ENCODE data around the gene CAPN2.
A peak's percentile ranks its signal among the peaks of the same experiment; 100 is the strongest.
"Not testable (repeated sequence)": the region's sequence is repeated elsewhere in the genome, so short reads cannot be mapped to it uniquely, and the experiment has no call there.

The CAPN2 gene

DNA sequence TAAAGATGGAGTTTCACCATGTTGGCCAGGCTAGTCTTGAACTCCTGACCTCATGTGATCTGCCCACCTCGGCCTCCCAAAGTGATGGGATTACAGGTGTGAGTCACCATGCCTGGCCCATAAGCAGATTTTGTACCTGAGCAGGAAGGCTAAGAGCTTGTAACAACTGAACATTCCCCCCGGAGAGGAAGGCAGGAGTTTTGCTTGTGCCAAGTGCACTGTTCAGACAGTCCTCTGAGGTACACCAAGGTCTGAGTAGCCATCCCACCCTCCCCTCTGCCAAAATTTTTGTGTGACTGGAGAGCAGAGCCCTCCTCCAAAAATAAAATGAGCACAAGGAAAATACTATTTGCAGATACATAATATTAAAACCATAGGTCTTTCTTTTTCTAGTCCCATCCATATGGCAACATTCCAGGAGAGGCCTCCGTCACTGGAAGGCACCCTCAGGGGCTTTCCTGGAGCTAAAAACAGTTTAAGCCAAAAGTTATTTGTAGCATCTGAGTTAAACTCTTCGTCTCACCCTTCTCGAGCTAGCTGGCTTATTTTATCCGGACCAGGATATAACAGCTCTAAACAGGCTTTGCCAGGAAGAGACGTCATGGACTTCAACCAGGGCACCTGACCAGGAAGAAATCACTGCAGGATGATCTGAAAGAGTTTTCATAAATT, 27.2 kb downstream of the CAPN2 start:
- peak overlapping the region; percentile 37 for H3K27ac ChIP-seq (ENCODE audit: low read depth, low read length)
- peaks cover 2% of the 10 kb centered on the region for H3K4me1 ChIP-seq (ENCODE audit: control insufficient read depth, insufficient read depth, low read length)
- no peaks in the 10 kb centered on the region for H3K27me3 ChIP-seq (ENCODE audit: control insufficient read depth, insufficient read depth, low read length)
- H3K4me3 ChIP-seq (ENCODE audit: low read length), result no peak overlapping the region
- H3K9ac ChIP-seq (ENCODE audit: low read length), result no peak overlapping the region
- H3K36me3 ChIP-seq (ENCODE audit: control insufficient read depth, insufficient read depth, low read length), result peaks cover 9% of the 10 kb centered on the region

DNA sequence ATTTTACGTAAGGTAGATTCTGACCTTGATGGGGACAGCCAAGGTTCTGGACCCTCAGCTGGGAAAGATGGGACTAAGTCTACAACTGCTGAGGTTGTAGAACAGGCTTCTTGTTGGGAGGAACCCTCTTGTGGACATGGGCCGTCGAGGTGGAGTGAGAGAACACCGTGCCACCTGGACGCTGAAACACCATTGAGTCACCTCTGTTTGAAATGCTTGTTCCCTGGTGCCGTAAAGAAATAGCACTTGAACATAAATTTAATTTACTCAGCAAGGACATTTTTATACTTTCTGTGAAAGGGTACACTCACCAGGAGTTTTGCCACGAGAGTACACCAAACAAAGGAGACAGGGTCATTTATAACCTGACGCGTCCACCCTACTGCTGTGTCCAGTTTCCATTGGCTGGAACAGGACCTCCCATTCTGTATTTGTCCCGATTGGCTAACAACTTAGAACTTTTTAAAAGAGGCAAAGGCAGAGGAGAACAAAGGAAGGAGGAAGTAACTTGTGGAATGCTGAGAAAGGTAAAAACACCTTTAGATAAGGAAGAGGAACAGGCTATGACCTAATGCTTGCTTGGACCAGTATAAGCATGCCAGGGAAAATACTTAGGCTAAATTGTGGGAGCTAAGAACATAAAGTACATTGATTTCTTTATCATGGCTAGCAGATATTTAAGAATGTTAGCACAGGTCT, 27.8 kb downstream of the CAPN2 start:
- not testable (repeated sequence) for H3K4me3 ChIP-seq (ENCODE audit: low read length); H3K9ac ChIP-seq (ENCODE audit: low read length); H3K27me3 ChIP-seq (ENCODE audit: control insufficient read depth, insufficient read depth, low read length); H3K4me1 ChIP-seq (ENCODE audit: control insufficient read depth, insufficient read depth, low read length)
- peak overlapping the region; percentile 37 for H3K27ac ChIP-seq (ENCODE audit: low read depth, low read length)
- peaks cover 12% of the 10 kb centered on the region for H3K36me3 ChIP-seq (ENCODE audit: control insufficient read depth, insufficient read depth, low read length)

GRCh38 chr1:223741861-223742260, 29.5 kb downstream of the CAPN2 start:
- peaks cover 20% of the 10 kb centered on the region for H3K36me3 ChIP-seq (ENCODE audit: control insufficient read depth, insufficient read depth, low read length)
- H3K9ac ChIP-seq (ENCODE audit: low read length), result no peak overlapping the region
- no peak overlapping the region for H3K27ac ChIP-seq (ENCODE audit: low read depth, low read length)
- H3K4me1 ChIP-seq (ENCODE audit: control insufficient read depth, insufficient read depth, low read length), result peaks cover 2% of the 10 kb centered on the region
- no peak overlapping the region for H3K4me3 ChIP-seq (ENCODE audit: low read length)
- H3K27me3 ChIP-seq (ENCODE audit: control insufficient read depth, insufficient read depth, low read length), result no peaks in the 10 kb centered on the region

GRCh38 chr1:223742856-223743517, 30.6 kb downstream of the CAPN2 start:
- Histone ChIP-seq H3K36me3 (ENCODE audit: control insufficient read depth, insufficient read depth, low read length) (peaks cover 23% of the 10 kb centered on the region), H3K4me3 (ENCODE audit: low read length) (no peak overlapping the region), H3K4me1 (ENCODE audit: control insufficient read depth, insufficient read depth, low read length) (peaks cover 4% of the 10 kb centered on the region), H3K9ac (ENCODE audit: low read length) (no peak overlapping the region), H3K27ac (ENCODE audit: low read depth, low read length) (no peak overlapping the region), H3K27me3 (ENCODE audit: control insufficient read depth, insufficient read depth, low read length) (no peaks in the 10 kb centered on the region)

DNA sequence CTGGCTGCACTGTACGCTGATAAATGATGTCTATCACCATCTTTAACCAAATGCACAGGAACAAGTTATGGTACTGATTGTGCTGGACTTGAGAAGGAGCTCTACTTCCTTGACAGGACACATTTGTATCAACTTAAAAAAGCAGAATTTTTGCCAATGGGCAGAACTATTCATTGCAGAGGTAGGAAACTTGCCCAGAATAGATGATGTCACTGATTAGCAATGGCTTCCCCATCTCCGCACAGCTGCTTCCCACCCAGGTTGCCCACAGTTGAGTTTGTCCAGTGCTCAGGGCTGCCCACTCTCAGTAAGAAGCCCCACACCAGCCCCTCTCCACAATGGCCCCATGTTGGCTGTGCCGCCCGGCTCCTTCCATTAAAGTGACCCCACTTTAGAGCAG, 33.4 kb downstream of the CAPN2 start:
- Histone ChIP-seq H3K4me3 (ENCODE audit: low read length) (no peak overlapping the region), H3K9ac (ENCODE audit: low read length) (no peak overlapping the region), H3K4me1 (ENCODE audit: control insufficient read depth, insufficient read depth, low read length) (peaks cover 6% of the 10 kb centered on the region), H3K27me3 (ENCODE audit: control insufficient read depth, insufficient read depth, low read length) (no peaks in the 10 kb centered on the region), H3K27ac (ENCODE audit: low read depth, low read length) (no peak overlapping the region), H3K36me3 (ENCODE audit: control insufficient read depth, insufficient read depth, low read length) (peaks cover 26% of the 10 kb centered on the region)

GRCh38 chr1:223747838-223748335, 35.5 kb downstream of the CAPN2 start:
- H3K4me3 ChIP-seq (ENCODE audit: low read length), result no peak overlapping the region
- H3K27me3 ChIP-seq (ENCODE audit: control insufficient read depth, insufficient read depth, low read length), result no peaks in the 10 kb centered on the region
- peak overlapping the region; percentile 54 for H3K27ac ChIP-seq (ENCODE audit: low read depth, low read length)
- peaks cover 42% of the 10 kb centered on the region for H3K36me3 ChIP-seq (ENCODE audit: control insufficient read depth, insufficient read depth, low read length)
- H3K9ac ChIP-seq (ENCODE audit: low read length), result no peak overlapping the region
- H3K4me1 ChIP-seq (ENCODE audit: control insufficient read depth, insufficient read depth, low read length), result peaks cover 6% of the 10 kb centered on the region

DNA sequence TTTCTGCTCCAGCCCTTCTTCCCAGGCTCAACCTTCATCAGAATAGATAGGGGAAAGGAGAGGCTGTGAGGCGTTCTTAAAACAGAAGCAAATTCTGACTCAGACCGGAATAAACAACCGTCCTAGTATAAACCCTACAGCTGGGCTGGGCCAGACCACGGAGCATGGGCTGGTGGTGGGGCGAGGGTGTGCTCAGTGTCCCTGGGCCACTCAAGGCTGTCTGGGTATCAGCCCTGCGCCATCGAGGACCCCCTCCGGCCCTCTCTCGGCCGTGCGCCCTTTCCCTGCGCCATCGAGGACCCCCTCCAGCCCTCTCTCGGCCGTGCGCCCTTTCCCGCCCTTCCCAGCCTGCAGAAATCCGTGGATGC, 36.0 kb downstream of the CAPN2 start:
- Histone ChIP-seq H3K27ac (ENCODE audit: low read depth, low read length) (peak overlapping the region; percentile 54), H3K9ac (ENCODE audit: low read length) (no peak overlapping the region), H3K27me3 (ENCODE audit: control insufficient read depth, insufficient read depth, low read length) (no peaks in the 10 kb centered on the region), H3K36me3 (ENCODE audit: control insufficient read depth, insufficient read depth, low read length) (peaks cover 43% of the 10 kb centered on the region), H3K4me1 (ENCODE audit: control insufficient read depth, insufficient read depth, low read length) (peaks cover 6% of the 10 kb centered on the region), H3K4me3 (ENCODE audit: low read length) (peak overlapping the region; percentile 80)

- no peak overlapping the region for H3K9ac ChIP-seq (ENCODE audit: low read length)
Observed at GRCh38 chr1:223748773-223749733, 36.7 kb downstream of the CAPN2 start.

DNA sequence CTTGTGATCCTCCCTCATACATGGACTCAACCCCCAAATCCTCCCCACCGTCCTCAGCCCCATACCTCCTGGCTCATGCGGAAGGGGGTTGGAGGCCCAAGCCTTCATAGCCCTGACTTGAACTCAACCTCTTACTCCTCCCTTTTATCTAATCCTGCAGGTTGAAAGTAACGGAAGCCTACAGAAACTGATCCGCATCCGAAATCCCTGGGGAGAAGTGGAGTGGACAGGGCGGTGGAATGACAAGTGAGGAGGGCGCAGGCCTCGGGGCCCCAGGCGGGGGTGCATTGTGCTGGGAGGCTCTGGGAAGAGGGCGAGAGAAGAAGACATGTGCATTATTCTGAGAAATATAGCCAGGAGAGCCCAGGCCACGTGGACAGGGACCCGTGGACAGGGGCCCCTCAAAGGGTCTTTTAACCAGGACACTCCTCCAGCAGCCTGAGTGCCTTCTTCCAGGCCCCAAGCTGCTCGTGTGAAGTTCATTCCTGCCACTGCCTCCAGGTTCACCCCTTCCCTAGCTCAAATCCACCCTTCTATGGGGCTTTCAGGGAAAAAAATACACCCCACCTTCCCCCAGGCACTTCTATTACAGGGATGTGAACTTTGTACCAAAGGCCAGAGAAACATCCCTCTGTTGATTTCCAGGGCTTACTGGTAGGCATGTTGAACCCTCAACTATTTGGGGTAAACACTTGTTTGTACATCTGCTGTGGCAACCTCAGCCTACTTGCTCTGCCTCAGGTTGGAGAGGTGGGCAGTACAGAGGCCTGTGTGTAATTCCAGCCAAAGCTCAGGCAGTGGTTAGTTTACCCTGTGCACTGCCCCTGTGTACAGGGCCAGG, 38.6 kb downstream of the CAPN2 start:
- H3K27me3 ChIP-seq (ENCODE audit: control insufficient read depth, insufficient read depth, low read length), result no peaks in the 10 kb centered on the region
- peaks cover 39% of the 10 kb centered on the region for H3K36me3 ChIP-seq (ENCODE audit: control insufficient read depth, insufficient read depth, low read length)
- peaks cover 6% of the 10 kb centered on the region for H3K4me1 ChIP-seq (ENCODE audit: control insufficient read depth, insufficient read depth, low read length)
- H3K9ac ChIP-seq (ENCODE audit: low read length), result no peak overlapping the region
- no peak overlapping the region for H3K4me3 ChIP-seq (ENCODE audit: low read length)
- H3K27ac ChIP-seq (ENCODE audit: low read depth, low read length), result no peak overlapping the region

More at GRCh38 chr1:223748773-223749733, 36.7 kb downstream of the CAPN2 start:
- peaks cover 45% of the 10 kb centered on the region for H3K36me3 ChIP-seq (ENCODE audit: control insufficient read depth, insufficient read depth, low read length)
- peak overlapping the region; percentile 80 for H3K4me3 ChIP-seq (ENCODE audit: low read length)
- no peaks in the 10 kb centered on the region for H3K27me3 ChIP-seq (ENCODE audit: control insufficient read depth, insufficient read depth, low read length)
- peak overlapping the region; percentile 54 for H3K27ac ChIP-seq (ENCODE audit: low read depth, low read length)
- peaks cover 6% of the 10 kb centered on the region for H3K4me1 ChIP-seq (ENCODE audit: control insufficient read depth, insufficient read depth, low read length)

GRCh38 chr1:223751696-223752095, 39.4 kb downstream of the CAPN2 start:
- Histone ChIP-seq H3K9ac (ENCODE audit: low read length) (no peak overlapping the region), H3K4me1 (ENCODE audit: control insufficient read depth, insufficient read depth, low read length) (peaks cover 6% of the 10 kb centered on the region), H3K4me3 (ENCODE audit: low read length) (no peak overlapping the region), H3K27me3 (ENCODE audit: control insufficient read depth, insufficient read depth, low read length) (no peaks in the 10 kb centered on the region), H3K27ac (ENCODE audit: low read depth, low read length) (no peak overlapping the region), H3K36me3 (ENCODE audit: control insufficient read depth, insufficient read depth, low read length) (peaks cover 36% of the 10 kb centered on the region)

DNA sequence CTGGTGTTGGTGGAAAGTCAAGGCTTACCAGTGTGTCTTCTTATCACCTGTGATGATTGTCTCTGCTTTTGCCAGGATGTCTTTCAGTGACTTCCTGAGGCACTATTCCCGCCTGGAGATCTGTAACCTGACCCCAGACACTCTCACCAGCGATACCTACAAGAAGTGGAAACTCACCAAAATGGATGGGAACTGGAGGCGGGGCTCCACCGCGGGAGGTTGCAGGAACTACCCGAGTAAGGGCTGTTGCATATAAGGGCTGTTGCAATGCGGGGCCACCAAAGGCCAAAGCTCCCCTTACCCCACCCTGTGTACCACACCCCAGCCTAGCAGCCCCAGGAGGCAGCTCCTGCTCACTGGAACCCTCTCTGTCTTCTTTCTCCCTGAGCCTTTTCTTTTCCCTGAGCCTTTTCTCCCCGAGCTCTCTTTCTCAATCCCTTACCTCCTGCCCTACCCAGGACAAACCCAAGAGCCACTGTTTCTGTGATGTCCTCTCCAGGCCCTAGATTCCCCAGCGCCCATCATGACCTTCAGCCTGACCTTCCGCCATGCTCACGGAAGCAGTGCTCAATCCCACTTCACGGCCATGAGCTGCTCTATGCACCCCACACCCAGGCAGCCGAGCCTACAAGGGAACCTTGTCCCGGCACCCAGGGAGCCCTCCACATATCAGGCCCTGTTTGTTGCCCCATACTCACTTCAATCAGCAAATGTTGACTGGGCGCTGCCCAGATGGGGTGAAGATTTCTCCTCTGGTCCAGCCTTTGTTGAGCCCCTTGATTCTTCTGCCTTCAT, 40.6 kb downstream of the CAPN2 start:
- H3K9ac ChIP-seq (ENCODE audit: low read length), result no peak overlapping the region
- H3K4me1 ChIP-seq (ENCODE audit: control insufficient read depth, insufficient read depth, low read length), result peaks cover 4% of the 10 kb centered on the region
- H3K36me3 ChIP-seq (ENCODE audit: control insufficient read depth, insufficient read depth, low read length), result peaks cover 34% of the 10 kb centered on the region
- H3K27ac ChIP-seq (ENCODE audit: low read depth, low read length), result no peak overlapping the region
- H3K4me3 ChIP-seq (ENCODE audit: low read length), result no peak overlapping the region
- H3K27me3 ChIP-seq (ENCODE audit: control insufficient read depth, insufficient read depth, low read length), result no peaks in the 10 kb centered on the region

Data from rectal smooth muscle tissue (tissue), 1 donor.